Fibroblast of peridontal ligament (primary cell): ENCODE measurements around the gene BRMS1.
"Not testable (repeated sequence)": the region's sequence is repeated elsewhere in the genome, so short reads cannot be mapped to it uniquely, and the experiment has no call there.

Experiments
- DNase-seq: peaks from one replicate; pipeline ENCODE4 v3.0.0-alpha.2; 2010; ENCODE audit errors: extremely low read depth

The BRMS1 gene, protein sequence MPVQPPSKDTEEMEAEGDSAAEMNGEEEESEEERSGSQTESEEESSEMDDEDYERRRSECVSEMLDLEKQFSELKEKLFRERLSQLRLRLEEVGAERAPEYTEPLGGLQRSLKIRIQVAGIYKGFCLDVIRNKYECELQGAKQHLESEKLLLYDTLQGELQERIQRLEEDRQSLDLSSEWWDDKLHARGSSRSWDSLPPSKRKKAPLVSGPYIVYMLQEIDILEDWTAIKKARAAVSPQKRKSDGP

DNA sequence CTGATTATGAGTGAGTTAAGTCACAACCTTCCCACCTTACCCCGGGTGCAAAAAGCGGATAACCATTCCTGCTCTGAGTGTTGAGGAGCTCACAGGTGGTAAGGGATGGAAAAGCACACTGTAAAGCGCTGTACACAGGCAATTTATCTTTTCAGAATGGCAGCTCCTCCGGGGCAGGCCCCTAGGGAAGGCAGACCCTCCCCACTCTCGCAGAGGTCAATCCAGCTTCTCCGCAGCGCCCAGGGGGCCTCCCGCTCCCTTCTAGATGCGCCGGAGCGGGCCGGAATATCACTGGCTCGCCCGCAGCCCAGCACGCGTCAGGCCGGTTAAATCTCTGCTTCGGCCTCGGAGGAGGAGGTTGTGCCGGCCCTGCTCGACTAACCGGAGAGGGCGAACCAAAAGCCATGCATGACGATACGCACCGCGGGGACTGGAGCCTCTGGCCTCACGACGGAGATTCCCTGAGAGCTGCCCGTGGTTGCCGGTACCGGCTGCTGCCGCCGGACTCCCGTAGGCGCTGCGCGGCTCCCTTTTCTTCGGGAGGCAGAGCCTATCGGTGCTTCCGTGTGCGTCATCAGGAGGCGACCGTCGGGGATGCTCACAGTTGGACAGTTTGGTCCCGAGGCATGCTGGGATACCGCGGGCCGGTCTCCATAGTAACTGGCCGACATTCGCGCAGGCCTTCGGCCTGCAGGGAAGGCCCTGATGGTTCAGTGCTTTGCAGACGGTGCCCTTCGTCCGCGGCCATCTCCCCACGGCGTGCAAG, at the start of gene BRMS1:
BRMS1 (minus strand) TSS at position 555 of the 766 bp plus-strand sequence. CDS start 2,870 bp downstream, outside the sequence.
- DNase-seq, result peak; percentile 97

DNA sequence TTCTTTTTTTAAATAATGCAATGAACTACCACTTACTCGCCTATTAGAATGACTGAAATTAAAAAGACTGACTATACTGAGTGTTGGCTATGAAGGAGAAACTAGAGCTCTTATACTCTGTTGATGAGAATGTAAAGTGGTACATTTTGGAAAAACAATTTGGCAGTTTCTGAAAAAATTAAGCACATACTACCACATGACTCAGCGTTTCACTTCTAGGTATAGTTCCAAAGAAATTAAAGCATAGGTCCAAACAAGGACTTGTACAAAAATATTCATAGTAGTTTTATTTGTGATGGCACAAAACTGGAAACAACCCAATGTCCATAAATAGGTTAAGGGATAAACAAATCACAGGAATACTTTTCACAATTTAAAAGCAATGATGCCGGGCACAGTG, 49.0 kb upstream of the BRMS1 start:
- no peak for DNase-seq

DNA sequence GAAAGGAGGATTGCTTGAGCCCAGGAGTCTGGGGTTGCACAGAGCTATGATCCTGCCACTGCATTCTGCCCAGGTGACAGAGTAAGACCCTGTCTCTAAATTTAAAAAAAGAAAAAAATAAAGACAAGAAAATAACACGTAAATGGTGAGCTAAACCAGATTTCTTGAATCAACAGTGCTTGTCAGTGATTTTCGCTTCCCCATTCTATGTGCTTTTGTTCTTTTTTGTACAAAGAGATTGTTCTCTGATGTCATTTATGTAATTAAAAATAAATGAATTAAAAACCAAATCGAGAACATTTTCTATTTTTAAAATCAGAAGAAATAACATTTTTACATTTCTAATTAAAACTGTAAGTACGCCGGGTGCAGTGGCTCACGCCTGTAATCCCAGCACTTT, 46.4 kb upstream of the BRMS1 start:
- DNase-seq, result no peak

DNA sequence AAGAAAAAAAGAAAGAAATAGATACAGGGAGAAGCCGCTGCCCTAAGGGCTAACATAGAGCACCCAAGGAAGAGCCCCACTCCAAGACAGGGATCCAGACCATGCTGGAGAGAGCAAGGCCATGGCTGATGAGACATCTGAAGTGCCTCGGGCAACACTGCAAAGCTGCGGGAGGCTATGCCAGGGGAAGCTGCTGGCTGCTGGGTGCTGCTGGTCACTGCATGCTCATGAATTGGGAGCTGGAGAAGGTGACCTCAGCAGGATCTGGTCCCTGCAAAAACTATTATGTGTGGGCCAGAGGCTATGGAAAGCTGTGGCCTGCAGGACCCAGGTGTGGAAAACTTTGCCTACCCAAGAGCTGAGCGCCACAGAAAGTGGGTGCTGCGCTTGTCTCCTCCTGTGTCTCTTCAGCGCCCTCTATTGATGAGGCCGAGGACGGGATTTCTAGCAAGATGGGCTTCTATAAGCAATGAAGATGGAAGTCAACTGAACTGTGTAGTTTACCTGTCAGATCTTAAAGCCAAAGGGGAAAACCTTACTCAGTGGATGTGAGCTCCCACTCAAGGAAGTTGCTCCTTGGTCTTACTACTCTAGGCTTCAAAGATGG, 44.0 kb upstream of the BRMS1 start:
- DNase-seq, result peak; percentile 74

DNA sequence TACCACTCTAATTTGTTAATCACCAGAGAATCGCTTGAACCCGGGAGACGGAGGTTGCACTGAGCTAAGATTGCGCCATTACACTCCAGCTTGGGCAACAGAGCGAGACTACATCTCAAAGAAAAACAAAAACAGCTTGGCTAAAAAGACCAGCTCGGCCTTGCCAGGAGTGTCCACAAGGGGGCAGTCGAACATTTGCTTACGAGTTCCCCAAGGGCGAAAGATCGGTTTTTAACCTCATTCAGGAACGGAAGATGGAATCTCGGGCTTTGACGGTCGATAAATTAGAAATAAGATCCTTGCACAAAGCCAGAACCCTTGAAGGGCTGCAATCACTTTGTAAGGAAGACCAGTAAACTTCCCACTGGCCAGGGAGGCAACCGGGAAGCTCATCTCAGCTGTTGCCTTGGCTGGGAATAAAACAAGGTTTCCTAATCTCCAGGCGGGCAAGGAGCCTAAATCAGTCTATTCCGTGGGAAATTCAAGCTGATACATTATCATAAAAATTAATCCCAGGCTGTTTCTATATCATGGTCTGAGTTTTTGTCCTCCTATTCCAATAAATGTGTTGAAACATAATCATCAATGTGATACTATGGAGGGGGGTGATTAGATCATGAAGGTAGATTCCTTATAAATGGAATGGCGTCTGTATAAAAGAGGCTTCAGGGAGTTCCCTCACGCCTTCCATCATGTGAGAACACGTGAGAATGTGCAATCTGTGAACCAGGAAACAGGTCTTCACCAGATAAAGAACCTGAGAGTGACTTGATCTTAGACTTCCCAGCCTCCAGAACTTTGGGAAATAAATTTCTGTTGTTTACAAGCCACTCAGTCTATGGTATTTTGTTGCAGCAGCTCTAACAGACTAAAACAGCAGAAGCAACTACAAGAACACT, 41.5 kb upstream of the BRMS1 start:
- peak; percentile 91 for DNase-seq

DNA sequence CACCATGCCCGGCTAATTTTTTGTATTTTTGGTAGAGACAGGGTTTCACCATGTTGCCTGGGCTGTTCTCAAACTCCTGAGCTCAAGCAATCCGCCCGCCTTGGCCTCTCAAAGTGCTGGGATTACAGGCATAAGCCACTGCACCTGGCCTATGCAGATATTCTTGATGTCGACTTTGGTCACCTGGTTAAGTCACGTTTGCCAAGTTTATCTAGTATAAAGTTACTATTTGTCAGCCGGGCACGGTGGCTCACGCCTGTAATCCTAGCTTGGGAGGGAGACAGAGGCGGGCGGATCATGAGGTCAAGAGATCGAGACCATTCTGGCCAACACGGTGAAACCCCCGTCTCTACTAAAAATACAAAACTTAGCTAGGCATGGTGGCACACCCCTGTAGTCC, 39.4 kb upstream of the BRMS1 start:
- DNase-seq, result not testable (repeated sequence)

DNA sequence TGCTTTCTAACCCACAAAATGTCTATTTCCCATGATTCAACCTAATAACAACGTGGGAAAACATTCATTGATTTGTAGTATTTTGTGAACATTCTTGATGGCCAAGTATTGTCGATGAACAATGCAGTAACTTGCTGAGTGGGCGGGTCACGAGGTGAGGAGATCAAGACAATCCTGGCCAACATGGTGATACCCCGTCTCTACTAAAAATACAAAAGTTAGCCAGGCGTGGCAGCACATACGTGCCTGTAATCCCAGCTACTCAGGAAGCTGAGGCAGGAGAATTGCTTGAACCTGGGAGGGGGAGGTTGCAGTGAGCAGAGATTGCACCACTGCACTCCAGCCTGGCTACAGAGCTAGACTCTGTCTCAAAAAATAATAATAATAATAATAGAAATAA, 35.4 kb upstream of the BRMS1 start:
- DNase-seq, result not testable (repeated sequence)

DNA sequence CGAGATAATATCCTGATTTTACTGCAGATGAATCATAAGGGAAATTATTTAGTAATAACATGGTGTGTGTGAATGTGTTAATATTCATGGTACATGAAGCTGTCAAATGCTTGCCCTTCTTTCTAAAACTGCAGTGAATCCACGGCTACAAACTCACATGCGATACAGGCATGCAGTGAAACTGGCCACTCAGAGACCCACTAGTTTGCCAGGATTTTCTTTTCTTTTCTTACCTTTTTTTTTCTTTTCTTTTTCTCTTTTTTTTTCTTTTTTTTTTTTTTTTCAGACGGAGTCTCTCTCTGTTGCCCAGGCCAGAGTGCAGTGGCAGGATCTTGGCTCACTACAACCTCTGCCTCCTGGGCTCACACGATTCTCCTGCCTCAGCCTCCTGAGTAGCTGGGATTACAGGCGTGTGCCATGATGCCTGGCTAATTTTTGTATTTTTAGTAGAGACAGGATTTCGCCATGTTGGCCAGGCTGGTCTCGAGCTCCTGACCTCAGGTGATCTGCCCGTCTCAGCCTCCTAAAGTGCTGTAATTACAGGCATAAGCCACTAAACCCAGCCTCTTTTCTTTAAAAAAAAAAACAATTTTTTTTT, 28.9 kb upstream of the BRMS1 start:
- not testable (repeated sequence) for DNase-seq

DNA sequence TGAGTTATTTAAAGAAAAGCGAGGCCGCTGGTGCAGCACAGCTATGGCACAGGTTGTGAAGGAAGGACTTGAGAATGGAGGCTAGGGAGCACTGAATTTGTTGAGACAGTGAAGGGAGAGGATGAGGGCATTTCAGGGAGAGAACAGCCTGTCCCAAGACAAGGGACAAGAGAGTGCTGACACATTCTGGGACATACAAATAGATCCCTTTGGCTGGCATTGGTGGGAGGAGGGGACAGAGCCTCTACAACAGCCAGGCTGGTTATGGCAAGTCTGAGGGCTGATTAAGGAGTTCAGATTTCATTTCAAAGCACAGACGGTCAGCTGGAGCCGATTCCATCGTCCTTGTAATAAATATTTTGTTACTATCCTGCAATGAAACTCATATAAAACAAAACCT, 28.4 kb upstream of the BRMS1 start:
- DNase-seq, result no peak

DNA sequence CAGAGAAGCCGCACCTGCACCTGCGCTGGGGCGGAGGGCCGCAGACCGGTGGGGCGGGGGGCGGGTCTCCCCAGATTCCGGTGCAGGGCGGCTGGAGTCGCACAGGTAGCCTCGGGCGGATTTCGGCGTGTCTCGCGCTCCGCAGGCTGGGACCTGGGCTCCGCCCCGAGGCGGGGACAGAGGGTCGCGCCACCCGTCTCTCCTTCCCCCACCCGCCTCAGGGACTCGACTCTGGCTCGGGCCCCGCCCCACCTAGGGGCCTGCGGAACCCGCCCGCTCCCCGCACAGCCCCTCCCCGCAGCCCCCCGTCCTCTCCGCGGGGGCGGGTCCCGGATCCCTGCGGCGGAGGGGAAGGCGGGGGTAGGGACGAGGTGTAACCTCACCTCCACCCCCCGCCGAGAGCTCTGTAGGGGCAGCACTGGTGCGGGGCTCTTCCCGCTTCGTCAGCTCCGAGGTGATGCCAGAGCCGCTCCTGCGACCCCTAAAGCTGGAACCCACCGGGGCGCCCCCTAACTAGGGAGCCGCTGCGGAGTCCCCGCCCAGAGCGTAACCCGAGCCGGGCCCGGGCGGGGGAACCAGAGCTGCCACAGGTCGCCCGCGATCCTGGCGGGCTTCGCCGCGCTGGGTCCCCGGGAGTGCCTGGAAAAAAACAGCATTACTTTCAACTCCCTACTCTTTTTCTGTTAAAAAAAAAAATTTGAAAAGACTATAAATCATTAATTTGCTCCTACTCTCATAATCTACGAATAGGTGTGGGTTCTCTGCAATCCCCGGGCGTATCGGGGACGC, 26.9 kb upstream of the BRMS1 start, which contains the start of gene SLC29A2:
SLC29A2 (minus strand) TSS at position 134 of the 789 bp plus-strand sequence. CDS start 169 bp downstream, outside the sequence.
- DNase-seq, result no peak

DNA sequence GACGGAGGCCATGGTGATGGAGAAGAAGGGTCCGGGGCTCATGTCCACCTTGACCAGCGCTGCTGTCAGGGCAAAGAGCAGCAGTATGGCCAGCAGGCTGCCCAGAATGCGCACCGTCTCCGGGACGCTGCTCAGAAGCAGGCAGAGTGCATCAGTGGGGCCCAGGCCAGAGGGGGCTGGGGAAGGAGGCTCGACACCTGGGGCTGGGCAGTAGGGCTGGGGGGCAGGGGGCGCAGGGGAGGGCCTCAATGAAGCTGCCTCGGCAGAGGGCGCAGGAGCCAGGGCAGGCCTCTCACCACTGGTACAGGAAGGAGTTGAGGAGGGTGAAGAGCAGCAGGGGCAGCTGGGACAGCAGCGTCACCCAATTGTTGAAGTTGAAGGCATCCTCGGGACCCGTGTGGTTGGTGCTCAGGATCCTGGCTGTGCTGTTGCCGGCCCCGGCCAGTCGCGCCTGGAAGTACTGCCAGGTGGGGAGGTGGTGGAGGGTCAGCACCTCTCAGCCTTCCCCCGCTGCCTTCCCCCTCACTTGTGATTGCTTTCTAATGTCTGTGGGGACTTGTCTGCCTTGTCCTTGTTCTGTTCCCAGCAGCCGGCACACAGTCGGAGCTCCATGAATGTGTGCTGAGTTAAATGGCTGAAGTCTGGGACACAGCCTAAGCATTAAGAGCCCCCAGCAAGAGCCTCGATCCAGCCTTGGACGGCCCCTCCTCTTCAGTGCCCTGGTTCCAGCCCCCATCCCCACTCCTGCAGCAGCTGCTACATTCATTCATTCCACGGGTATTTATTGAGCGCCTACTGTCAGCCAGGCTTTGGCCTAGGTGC, 24.4 kb upstream of the BRMS1 start:
- DNase-seq, result no peak

DNA sequence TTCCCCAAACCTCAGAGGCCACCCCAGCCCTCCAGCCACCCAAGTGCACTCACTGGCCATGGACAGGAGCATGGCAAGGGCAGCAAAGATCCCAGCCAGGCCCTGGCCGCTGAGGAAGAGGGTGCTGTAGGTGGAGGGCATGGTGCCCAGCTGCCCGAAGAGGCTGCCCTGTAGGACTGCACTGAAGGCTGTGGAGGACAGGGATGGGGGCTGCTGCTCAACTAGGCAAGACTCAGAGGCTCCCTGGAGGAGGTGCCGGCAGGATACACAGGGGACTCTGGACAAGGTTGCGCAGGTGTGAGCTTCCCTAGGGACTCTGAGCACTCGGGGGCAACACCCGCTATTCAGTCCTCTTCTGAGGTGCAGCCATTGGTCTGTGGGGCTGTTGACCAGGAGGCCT, 23.6 kb upstream of the BRMS1 start:
- no peak for DNase-seq

DNA sequence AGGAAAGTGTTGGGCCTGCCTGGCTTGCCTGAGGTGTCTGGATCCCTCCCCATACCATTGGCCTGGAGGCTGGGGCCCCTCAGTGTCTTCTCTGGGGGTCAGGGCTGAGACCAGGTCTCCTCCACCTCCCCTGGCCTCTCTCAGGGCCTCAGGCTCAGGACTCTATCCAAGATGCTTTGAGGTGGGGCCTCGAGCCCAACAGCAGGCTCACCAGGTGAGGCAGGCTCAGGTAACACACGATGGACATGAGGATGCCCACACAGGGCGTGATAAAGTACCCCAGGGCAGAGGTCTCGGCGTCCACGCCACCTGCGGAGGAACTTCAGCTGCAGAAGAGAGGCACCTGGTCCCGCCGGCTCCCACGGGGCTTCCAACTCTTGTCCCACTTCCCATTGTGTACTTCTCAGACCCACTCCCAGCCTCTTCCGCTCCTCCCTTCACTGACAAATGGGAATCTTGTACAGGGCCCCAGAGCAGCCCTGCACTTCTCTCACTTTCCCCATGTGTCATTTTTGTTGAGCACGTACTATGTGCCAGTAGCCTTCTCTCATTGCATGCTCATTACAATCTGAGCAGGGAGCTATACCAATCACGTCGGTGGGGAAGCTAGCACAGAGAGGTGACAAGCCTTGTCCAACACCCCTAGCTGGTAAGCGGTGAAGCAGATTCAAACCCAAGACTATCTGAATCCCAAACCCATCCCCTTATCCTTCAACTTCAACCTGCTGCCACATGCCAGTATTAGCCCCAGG, 22.8 kb upstream of the BRMS1 start:
- no peak for DNase-seq

DNA sequence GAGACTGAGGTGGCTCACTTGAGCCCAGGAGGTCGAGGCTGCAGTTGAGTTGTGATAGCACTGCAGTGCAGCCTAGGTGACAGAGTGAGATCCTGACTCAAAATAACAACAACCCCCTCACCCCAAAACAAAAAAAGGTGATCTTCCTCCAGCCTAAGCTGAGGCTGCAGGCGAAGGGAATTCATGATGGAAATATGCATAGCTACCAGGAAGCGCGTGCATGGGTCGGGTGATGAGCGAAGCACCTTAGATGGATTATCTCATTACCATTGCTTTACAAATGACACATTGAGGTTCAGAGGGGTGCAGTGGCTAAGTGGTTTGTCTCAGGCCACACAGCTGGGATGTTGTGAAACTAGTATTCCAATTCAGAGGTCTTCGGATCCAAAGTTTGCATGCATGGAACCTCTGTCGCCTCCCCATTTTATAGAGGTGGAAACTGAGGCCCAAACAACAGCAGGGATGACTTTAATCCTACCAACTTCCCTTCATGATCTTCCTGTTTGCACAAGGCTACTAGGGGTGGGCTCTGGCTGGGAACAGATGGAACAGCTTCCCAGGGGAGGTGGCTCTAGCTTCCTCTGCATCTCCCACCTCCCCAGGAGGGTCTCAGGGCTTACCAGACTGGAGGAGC, 22.1 kb upstream of the BRMS1 start:
- DNase-seq, result no peak

DNA sequence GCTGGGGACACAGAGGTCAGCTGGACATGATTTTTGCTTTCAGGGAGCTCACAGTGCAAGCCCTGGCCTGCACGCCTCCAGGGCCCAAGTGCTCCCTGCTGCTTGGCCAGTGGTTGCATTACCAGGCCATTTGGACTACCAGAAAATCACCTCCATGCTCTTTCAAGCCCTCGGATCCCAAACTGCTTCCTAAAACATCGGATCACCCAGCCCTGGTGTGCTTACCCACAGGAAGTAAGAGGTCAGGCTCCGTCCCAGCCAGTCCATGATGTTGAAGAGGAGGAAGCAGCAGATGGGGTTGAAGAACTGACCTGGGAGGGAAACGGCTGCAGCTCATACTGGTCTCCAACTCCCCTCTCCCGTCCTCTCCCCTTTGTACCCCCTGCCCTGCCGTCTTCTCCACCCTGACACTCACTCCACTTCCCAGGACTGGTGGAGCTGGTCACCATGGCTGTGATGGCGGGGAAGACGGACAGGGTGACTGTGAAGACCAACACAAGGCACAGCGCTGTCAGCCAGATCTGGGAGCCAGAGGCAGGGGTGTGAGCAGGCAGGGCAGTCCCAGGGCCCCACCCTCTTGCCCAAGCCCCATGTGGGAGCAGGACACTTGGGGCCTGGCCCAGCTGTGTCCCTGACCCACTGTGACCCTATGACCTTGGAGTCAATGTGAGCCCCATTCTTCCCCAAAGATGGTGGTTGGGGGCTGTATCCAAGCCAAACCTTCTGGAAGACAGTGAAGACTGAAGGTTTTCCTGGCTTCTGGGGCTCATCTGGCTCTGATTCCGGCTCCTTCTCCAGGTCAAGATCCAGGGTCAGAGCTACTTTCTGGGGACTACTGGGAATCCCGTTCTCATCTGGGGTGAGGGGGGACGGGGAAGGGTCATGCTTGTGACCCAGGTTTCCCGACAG, 21.1 kb upstream of the BRMS1 start:
- DNase-seq, result no peak

DNA sequence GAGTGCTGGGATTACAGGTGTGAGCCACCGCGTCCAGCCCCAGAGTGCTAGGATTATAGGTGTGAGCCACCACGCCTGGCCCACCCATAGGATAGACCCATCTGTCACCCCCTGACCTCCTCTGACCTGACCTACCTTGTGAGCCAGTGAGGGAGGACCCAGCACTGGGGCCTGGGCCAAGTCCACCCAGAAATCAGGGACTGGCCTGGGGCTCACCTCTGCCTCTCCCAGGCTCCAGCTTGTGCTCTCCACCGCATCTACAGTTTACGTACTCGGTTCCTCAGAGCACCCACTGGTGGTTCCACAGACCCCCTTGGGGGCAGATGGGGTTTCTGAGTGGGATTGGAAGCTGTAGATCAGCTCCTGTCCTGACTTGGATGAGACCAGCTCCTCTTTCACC, 20.3 kb upstream of the BRMS1 start:
- no peak for DNase-seq

DNA sequence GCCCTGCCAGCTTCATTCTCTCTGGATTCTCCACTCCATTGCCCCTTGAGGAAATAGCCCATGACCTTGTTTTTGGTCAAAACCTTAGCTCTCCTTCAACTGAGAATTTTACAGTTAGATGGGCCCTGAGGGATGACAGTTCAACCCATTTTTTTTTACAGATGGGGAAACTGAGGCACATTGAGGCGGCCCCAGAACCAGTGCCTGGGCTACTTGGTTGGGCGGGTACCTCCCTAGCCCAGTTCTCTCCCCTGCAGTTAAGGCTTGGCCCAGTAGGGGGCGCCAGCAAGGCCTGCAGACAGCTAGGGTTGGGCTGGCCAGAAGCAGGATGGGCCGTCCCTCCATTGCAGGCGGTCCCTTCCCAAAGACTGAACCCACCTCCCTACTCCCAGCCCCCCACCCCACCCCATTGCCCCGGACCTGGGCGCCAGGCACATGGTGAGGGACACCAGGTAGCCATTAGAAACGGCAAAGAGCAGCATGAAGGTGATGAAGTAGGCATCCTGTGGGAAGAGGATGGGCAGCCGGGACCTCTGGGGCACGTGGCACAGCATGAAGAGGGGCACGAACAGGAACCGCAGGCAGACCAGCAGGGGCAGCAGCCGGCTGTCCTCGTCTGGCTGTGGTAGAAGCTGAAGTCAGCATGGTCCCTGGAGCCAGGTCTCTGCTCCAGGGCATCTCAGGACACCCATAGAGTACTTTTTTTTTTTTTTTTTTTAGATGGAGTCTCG, 19.1 kb upstream of the BRMS1 start:
- DNase-seq, result no peak
